GM10248 (cell line): Measurements from ENCODE around the gene SLCO3A1.

Experiments
- CTCF ChIA-PET: fragments of 300-600 bp; sonication (Branson Sonifier 250); formaldehyde crosslinking; extraction: SDS; loops from one replicate; lab custom pipeline; 2021; ENCODE audit warnings: antibody characterized with exemption; lab: Yijun Ruan, JAX
- POLR2A ChIA-PET: fragments of 350-650 bp; sonication (Branson Sonifier 250); formaldehyde crosslinking; extraction: SDS; loops from one replicate; lab custom pipeline; 2020; ENCODE audit warnings: antibody characterized with exemption; lab: Yijun Ruan, JAX
- DNase-seq: peaks from one replicate; pipeline ENCODE4 v3.0.0; 2012; ENCODE audit errors: extremely low spot score
- TF ChIP-seq, protein P1 (sequence below): IDR thresholded peaks from 2 replicates; pipeline ENCODE4 v1.5.1; 2012; ENCODE audit warnings: mild to moderate bottlenecking, low read depth; ENCODE audit errors: extremely low read depth, missing control alignments, control extremely low read depth

Gene SLCO3A1

GRCh38 chr15:91853511-91853947 lies at the start of gene SLCO3A1:
Gene SLCO3A1, plus strand, starts transcription at chr15:91853708.
- TF ChIP-seq, protein P1, sequence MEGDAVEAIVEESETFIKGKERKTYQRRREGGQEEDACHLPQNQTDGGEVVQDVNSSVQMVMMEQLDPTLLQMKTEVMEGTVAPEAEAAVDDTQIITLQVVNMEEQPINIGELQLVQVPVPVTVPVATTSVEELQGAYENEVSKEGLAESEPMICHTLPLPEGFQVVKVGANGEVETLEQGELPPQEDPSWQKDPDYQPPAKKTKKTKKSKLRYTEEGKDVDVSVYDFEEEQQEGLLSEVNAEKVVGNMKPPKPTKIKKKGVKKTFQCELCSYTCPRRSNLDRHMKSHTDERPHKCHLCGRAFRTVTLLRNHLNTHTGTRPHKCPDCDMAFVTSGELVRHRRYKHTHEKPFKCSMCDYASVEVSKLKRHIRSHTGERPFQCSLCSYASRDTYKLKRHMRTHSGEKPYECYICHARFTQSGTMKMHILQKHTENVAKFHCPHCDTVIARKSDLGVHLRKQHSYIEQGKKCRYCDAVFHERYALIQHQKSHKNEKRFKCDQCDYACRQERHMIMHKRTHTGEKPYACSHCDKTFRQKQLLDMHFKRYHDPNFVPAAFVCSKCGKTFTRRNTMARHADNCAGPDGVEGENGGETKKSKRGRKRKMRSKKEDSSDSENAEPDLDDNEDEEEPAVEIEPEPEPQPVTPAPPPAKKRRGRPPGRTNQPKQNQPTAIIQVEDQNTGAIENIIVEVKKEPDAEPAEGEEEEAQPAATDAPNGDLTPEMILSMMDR: no peak
- no peak for DNase-seq
- POLR2A ChIA-PET: no interaction called here
- CTCF ChIA-PET: interaction anchor here (1.3 to 1.6 kb wide), 2 partner anchors 13 to 39 kb away, joined by 3 to 5 read pairs; no protein-coding TSS in a partner anchor

DNA sequence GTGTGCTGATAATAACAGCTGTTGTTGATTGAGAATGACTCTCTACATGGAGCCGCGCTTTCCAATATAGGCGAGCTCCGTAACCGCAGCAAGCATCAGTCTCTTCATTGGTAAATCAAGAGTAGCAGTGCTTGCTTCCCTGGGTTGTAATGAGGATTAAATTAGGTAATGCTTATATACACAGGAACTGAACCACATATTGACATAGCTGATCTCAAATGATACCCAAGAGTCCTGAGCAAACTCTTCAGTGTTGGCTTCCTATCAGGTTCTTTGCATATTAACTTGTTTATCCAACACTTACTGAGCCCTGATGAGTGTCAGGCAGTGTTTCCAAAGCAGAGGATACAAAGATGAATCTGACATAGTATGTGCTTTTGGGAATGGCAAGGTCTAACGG lies 46.4 kb upstream of the SLCO3A1 start:
- no peak for DNase-seq
- TF ChIP-seq, protein P1: no peak
- ChIA-PET POLR2A (no interaction called here), CTCF (interaction anchor here (1.5 kb wide), 1 partner anchor 22 kb away, joined by 4 read pairs; no protein-coding TSS in a partner anchor)

- POLR2A ChIA-PET: no interaction called here
These were observed 39.6 kb upstream of the SLCO3A1 start for GRCh38 chr15:91813924-91814323.

DNA sequence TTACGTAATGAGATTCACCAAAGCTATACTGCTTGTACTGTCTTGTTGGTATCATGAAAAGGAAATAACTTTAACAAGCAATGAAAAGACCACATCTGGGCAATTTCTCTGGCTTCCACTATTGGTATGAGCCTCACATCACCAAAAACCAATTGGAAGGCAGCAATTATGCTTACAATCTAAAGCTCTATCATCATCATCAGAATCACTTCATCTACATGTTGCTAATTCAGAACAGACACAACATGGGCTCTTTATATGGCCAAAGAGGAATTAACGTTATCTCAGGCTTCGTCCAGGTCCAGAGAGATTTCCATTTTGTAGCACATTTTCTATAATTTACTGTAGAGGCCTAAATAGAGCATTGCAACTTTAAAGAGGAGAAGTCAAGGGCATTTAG lies 36.6 kb upstream of the SLCO3A1 start:
- no peak for DNase-seq
- CTCF ChIA-PET: interaction anchor here (0.7 kb wide), 1 partner anchor 16 kb away, joined by 3 read pairs; no protein-coding TSS in a partner anchor
- POLR2A ChIA-PET: no interaction called here
- TF ChIP-seq, protein P1: no peak

More at GRCh38 chr15:91813924-91814323, 39.6 kb upstream of the SLCO3A1 start:
- TF ChIP-seq, protein P1: no peak
- DNase-seq: no peak
- CTCF ChIA-PET: no interaction called here

- DNase-seq: no peak
- CTCF ChIA-PET: interaction anchor here (1.1 kb wide), 1 partner anchor 10 kb away, joined by 3 read pairs; no protein-coding TSS in a partner anchor
- TF ChIP-seq, protein P1: no peak
- POLR2A ChIA-PET: no interaction called here
These were observed 32.0 kb upstream of the SLCO3A1 start for GRCh38 chr15:91821458-91821857.

DNA sequence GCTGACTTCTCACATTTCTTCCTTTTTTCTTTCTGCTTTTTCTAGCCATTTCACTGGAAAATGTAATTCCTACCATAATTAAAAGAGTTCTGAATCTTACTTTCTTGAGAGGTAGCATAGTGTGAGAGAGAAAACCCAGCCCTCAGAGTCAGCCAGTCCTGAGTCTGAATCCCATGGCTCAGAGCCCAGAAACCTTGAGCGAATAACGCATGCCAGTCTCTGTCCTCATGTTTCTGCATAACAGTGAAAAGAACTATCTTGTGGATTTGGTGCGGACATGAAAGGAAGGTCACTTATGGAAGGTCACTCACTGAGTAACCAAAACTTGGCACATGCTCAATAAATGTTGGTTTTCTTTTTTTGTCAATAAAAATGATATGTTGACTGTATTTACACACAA lies 29.3 kb upstream of the SLCO3A1 start:
- ChIA-PET CTCF (no interaction called here), POLR2A (no interaction called here)
- TF ChIP-seq, protein P1: no peak
- DNase-seq: no peak
